Small intestine (tissue), 7 donors: ENCODE measurements around the gene LTK. TPM values are rescaled to one million over a fixed set of nuclear protein-coding genes. Genes with fewer than 3 reads are reported as not detected.
"Not testable (repeated sequence)": the region's sequence is repeated elsewhere in the genome, so short reads cannot be mapped to it uniquely, and the experiment has no call there.

ENCODE experiments used
- DNase-seq, 2 donors: peaks; one replicate each; pipeline versions ENCODE4 v3.0.0 to v3.0.0-alpha.2; 2013
- FAIRE-seq: peaks from 2 replicates; lab custom pipeline; 2012; peaks lifted over from hg19 to GRCh38; lab: Jason Lieb, UNC
- H3K27ac ChIP-seq, 3 donors: one replicate each; pipeline ENCODE4 v1.5.1; 2013; ENCODE audit warnings: low read length in 2 of 3, mild to moderate bottlenecking in 2 of 3, control low read depth in 1 of 3, inconsistent platforms in 1 of 3, low read depth in 1 of 3, moderate library complexity in 1 of 3
- H3K27me3 ChIP-seq, 3 donors: one replicate each; pipeline ENCODE4 v1.6.1; 2013; ENCODE audit warnings: low read length in 3 of 3, inconsistent platforms in 1 of 3; ENCODE audit not compliant: control insufficient read depth in 3 of 3, insufficient read depth in 3 of 3
- H3K36me3 ChIP-seq, 3 donors: one replicate each; pipeline ENCODE4 v1.6.1; 2013; ENCODE audit warnings: low read length in 3 of 3, inconsistent platforms in 1 of 3, low read depth in 1 of 3, mild to moderate bottlenecking in 1 of 3, moderate library complexity in 1 of 3; ENCODE audit not compliant: control insufficient read depth in 3 of 3, insufficient read depth in 2 of 3
- H3K4me1 ChIP-seq, 3 donors: one replicate each; pipeline ENCODE4 v1.6.1; 2013; ENCODE audit warnings: low read length in 2 of 3, inconsistent platforms in 1 of 3, low read depth in 1 of 3, mild to moderate bottlenecking in 1 of 3, moderate library complexity in 1 of 3; ENCODE audit not compliant: control insufficient read depth in 3 of 3, insufficient read depth in 2 of 3
- H3K4me3 ChIP-seq, 3 donors: one replicate each; pipeline ENCODE4 v1.5.1; 2013; ENCODE audit warnings: low read length in 3 of 3, control low read depth in 1 of 3, inconsistent platforms in 1 of 3, low read depth in 1 of 3, mild to moderate bottlenecking in 1 of 3, moderate library complexity in 1 of 3
- H3K9me3 ChIP-seq, 2 donors: one replicate each; pipeline ENCODE4 v1.6.1; 2013; ENCODE audit warnings: low read depth in 1 of 2, low read length in 1 of 2; ENCODE audit not compliant: control insufficient read depth in 2 of 2, insufficient read depth in 1 of 2
- WGBS, 3 donors: extraction: QIAGEN DNeasy Blood & Tissue Kit; methylation state at CpG; one replicate each; pipeline ENCODE4 v1.1.7; 2013; 5-methylcytosine and 5-hydroxymethylcytosine counted together
- polyA plus RNA-seq, 4 donors: library from polyadenylated mRNA; stranded (reverse) in 3 of 4; unstranded in 1 of 4; fragments of 200-250 nt in 3 of 4; fragments of 120-200 nt in 1 of 4; gene quantifications; one replicate each; pipeline versions ENCODE4 v1.2.1 to v1.2.3, GENCODE V29; 2013
- donor health status: healthy with polysubstance abuse.
- donor health status: control.
- donor health status: control.
- donor health status: Bipolar disorder and iron deficiency.
- donor health status: healthy.

Gene LTK
- polyA plus RNA-seq, 4 donors, result 13.1 to 68.4 (median 32.9) TPM

DNA sequence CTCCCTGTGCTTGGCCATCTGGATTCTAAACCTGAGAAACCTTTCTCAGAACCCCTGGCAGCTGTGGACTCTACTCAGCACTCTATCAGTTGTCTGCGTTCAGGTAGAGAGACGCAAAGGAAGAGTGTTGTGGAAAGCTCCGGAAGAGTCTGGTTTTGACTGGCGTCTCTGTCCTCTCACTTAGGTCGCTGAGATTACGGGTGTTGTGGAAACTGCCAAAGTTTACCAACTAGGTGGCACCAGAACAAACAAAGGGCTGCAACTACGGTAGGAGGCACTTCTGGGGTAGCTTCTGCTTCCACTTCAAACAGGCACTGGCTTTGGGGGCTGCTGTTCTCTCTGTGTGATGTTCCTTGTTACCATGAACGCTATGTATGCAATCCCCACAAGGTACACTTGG, 39.2 kb downstream of the LTK start:
- peak in 1 of 2 donors; percentile 64 for DNase-seq
- 33 to 66% (median 50%) methylated on average over 8 of the region's 8 CpGs for WGBS, 3 donors
- no peaks in the 10 kb centered on the region for H3K9me3 ChIP-seq
- no peak overlapping the region for H3K4me3 ChIP-seq
- peak overlapping the region in 2 of 3 donors; percentile 65 to 81 for H3K27ac ChIP-seq
- peaks cover 23 to 76% (median 26%) of the 10 kb centered on the region in 3 donors for H3K36me3 ChIP-seq
- no peak for FAIRE-seq
- H3K27me3 ChIP-seq, result no peaks in the 10 kb centered on the region
- no peaks in the 10 kb centered on the region for H3K4me1 ChIP-seq

DNA sequence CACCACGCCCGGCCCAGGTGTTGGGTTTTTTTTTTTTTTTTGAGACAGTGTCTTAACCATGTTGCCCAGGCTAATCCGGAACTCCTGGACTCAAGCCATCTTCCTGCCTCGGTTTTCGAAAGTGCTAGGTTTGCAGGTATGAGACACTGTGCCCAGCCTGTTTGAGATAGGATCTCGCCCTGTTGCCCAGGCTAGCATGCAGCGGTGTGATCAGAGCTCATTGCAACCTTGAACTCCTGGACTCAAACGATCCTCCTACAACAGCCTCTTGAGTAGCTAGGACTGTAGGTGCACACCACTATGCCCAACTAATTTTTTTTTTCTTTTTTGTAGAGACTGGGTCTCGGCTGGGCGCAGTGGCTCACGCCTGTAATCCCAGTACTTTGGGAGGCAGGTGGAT, 40.2 kb downstream of the LTK start:
- Histone ChIP-seq H3K4me1 (no peaks in the 10 kb centered on the region), H3K9me3 (no peaks in the 10 kb centered on the region), H3K27ac (no peak overlapping the region), H3K27me3 (no peaks in the 10 kb centered on the region), H3K4me3 (no peak overlapping the region), H3K36me3 (peaks cover 19 to 74% (median 26%) of the 10 kb centered on the region in 3 donors)
- DNase-seq (peak in 1 of 2 donors; percentile 93), FAIRE-seq (no peak)
- WGBS, 3 donors, result 47 to 78% (median 65%) methylated on average over 11 of the region's 11 CpGs

DNA sequence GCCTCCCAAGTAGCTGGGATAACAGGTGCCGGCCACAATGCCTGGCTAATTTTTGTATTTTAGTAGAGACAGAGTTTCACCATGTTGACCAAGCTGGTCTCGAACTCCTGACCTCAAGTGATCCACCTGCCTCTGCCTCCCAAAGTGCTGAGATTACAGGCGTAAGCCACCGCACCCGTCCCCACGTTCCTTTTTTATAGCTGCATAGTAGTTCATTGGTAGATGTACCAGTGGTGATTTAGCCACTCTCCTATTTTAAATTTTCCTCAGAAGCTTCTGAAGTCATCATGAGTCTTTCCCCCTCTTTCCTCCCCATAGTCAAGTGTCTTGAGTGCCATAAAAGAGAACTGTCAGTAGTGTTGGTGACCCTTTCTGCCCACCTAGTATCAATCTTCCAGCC, 44.0 kb downstream of the LTK start:
- FAIRE-seq, result not testable (repeated sequence)
- 94 to 99% (median 98%) methylated on average over 6 of the region's 6 CpGs for WGBS, 3 donors

DNA sequence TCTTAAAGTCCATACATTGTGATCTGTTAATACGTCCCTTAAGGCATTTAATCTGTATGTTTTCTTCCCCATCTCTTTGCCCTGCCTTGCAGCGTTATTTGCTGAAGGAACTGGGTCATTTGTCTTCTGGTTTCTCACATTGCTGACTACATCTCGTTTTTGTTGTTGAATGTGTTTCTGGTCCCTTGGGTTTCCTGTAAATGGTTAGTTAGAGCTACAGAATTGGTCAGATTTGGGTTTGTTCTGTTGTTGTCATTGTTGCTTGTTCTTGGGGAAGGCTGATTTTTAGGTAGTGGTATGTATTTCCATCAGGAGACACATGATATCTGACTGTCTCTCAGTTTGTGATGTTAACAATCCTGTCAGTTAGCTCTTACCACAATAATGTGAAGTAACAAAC, 46.9 kb downstream of the LTK start:
- H3K27me3 ChIP-seq, result no peaks in the 10 kb centered on the region
- H3K4me3 ChIP-seq, result no peak overlapping the region
- 69 to 81% (median 75%) methylated on average over 3 of the region's 3 CpGs for WGBS, 3 donors
- H3K4me1 ChIP-seq, result no peaks in the 10 kb centered on the region
- FAIRE-seq (no peak), DNase-seq (no peak)
- H3K27ac ChIP-seq, result no peak overlapping the region
- H3K36me3 ChIP-seq, result peaks cover 6 to 51% (median 16%) of the 10 kb centered on the region in 3 donors
- no peaks in the 10 kb centered on the region for H3K9me3 ChIP-seq

More for the DNA sequence above, 44.0 kb downstream of the LTK start:
- H3K4me1 ChIP-seq, DNase-seq, H3K4me3 ChIP-seq, H3K27me3 ChIP-seq, H3K27ac ChIP-seq, H3K9me3 ChIP-seq: not testable (repeated sequence)
- peaks cover 6 to 63% (median 17%) of the 10 kb centered on the region in 3 donors for H3K36me3 ChIP-seq

DNA sequence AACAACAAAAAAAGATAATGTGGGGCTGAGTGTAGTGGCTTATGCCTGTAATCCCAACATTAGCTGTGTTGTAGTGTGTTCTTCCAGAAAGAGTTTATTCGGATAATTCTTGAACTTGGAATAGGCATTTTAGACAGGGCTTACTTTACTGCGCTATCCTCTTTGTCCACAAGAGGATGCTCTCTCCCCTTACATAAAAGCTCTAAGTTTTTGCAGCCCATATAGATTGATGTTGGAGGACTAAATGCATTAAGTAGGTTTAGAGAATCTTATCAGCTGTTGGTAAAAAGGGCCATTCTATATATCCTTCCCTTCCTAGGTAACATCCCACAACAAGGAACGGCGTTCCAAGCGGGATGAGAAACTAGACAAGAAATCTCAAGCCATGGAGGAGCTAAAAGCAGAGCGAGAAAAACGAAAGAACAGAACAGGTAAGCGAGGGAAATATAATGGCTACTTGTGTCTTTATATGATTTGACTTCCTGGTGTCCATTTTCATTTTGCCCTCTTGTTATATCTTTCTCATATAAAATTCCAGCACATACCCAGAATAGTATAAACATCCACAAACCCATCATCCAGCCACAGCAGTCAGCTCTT, 47.7 kb downstream of the LTK start:
- Histone ChIP-seq H3K9me3 (no peaks in the 10 kb centered on the region), H3K27ac (no peak overlapping the region), H3K4me1 (no peaks in the 10 kb centered on the region), H3K27me3 (no peaks in the 10 kb centered on the region), H3K4me3 (no peak overlapping the region), H3K36me3 (peaks cover 6 to 54% (median 11%) of the 10 kb centered on the region in 3 donors)
- DNase-seq (peak; percentile 69 to 76), FAIRE-seq (no peak)
- WGBS, 3 donors, result 71 to 79% (median 77%) methylated on average over 8 of the region's 8 CpGs

DNA sequence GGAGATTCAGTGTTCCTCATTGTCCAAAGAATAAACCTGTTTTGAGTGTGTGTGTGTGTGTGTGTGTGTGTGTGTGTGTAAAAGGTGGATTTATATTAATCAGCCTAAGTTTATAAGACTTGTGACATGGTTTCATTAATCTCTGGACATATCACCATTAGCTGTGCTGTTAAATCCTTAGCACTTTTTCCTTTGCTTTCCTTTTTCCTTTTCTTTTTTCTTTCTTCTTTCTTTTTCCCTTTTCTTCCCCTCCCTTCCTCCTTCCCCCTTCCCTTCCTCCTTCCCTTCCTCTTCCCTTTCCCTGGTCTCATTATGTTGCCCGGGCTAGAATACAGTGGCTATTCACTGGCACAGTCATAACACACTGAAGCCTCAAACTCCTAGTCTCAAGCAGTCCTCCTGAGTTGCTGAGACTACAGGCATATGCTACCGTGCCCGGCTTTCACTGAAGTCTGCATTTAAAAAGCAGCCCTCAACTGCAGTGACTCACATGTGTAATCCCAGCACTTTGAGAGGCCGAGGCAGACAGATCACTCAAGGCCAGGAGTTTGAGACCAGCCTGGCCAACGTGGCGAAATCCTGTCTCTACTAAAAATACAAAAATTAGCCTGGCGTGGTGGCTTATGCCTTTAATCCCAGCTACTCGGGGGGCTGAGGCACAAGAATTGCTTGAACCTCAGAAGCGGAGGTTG, 48.6 kb downstream of the LTK start:
- no peaks in the 10 kb centered on the region for H3K27me3 ChIP-seq
- no peaks in the 10 kb centered on the region for H3K9me3 ChIP-seq
- peaks cover 4 to 54% (median 6%) of the 10 kb centered on the region in 3 donors for H3K36me3 ChIP-seq
- FAIRE-seq, result no peak
- H3K27ac ChIP-seq, result no peak overlapping the region
- H3K4me1 ChIP-seq, result no peaks in the 10 kb centered on the region
- no peak for DNase-seq
- H3K4me3 ChIP-seq, result no peak overlapping the region
- 89 to 92% (median 91%) methylated on average over 9 of the region's 9 CpGs for whole genome bisulfite sequencing, 3 donors

DNA sequence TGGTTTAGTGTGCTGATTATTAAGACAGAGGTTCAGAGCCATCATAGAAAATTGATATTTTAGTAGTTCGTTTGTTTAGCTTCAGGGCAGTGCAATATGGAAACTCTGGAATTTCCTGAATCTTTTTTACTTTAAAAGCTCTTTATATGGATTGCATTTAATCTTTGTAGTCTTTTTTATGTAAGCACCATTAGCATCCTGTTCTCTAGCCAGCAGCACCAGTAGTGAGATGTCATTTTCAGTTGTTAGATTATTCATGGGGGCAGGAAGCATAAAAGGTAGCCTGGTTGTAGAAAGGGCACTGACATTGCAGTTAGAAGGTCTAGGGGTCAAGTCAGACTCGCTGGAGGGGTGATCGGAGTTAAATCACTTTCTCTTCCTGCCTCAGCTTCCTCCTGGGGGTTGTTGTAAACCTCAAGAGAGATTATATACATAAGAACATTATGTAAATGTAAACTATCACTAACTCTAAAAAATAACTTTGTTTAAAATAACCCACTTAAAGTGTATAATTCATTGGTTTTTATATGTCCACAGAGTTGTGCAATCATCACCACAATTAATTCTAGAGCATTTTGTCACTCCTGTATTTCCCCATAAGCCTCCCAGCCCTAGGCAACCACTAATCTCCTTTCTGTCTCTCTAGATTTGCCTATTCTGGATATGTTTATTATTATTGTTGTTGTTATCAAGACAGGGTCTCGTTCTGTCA, 51.4 kb downstream of the LTK start:
- 68 to 83% (median 75%) methylated on average over 4 of the region's 4 CpGs for WGBS, 3 donors
- H3K36me3 ChIP-seq, result peaks cover 7 to 50% (median 9%) of the 10 kb centered on the region in 3 donors
- no peak overlapping the region for H3K27ac ChIP-seq
- no peak overlapping the region for H3K4me3 ChIP-seq
- H3K9me3 ChIP-seq, result no peaks in the 10 kb centered on the region
- no peaks in the 10 kb centered on the region for H3K4me1 ChIP-seq
- H3K27me3 ChIP-seq, result no peaks in the 10 kb centered on the region
- no peak for DNase-seq
- FAIRE-seq, result no peak
